Gastroesophageal sphincter (tissue), 3 donors: ENCODE data around the gene IMMP2L.

ENCODE experiments used
- POLR2AphosphoS5 ChIP-seq: sonication (generic); formaldehyde crosslinking; IDR thresholded peaks from one replicate; pipeline ENCODE4 v1.6.1; 2017; ENCODE audit warnings: antibody characterized with exemption
- TF ChIP-seq, protein P1 (sequence below), 4 experiments: fragments of 200-600 bp in 2 of 4; fragments of 450-650 bp in 2 of 4; sonication (generic) in 1 of 4; IDR thresholded peaks; one replicate each; pipeline ENCODE4 v1.5.1; 2017 to 2019; ENCODE audit warnings: antibody characterized with exemption in 4 of 4, mild to moderate bottlenecking in 2 of 4, moderate library complexity in 2 of 4

DNA sequence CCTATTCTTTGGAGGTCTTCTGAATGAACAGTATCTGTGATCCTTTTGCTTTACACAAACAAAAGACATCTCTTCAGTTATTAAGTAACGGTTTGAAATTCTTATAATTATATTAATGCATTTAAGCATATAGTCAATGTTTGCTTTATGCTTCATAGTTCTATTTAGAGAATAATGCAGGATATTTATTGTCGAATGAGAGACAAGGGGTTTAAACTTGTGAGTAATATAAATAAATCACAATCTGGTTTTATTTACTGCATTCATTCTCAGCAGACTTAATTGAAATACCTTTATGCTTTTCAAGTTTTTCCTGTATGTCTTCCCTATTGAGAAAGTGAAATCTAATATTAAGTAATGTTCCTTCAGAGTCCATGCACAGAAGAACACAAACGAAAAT is 620.9 kb downstream of the IMMP2L start:
- no peak for TF ChIP-seq POLR2AphosphoS5
- TF ChIP-seq, protein P1, sequence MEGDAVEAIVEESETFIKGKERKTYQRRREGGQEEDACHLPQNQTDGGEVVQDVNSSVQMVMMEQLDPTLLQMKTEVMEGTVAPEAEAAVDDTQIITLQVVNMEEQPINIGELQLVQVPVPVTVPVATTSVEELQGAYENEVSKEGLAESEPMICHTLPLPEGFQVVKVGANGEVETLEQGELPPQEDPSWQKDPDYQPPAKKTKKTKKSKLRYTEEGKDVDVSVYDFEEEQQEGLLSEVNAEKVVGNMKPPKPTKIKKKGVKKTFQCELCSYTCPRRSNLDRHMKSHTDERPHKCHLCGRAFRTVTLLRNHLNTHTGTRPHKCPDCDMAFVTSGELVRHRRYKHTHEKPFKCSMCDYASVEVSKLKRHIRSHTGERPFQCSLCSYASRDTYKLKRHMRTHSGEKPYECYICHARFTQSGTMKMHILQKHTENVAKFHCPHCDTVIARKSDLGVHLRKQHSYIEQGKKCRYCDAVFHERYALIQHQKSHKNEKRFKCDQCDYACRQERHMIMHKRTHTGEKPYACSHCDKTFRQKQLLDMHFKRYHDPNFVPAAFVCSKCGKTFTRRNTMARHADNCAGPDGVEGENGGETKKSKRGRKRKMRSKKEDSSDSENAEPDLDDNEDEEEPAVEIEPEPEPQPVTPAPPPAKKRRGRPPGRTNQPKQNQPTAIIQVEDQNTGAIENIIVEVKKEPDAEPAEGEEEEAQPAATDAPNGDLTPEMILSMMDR (IDR thresholded peaks at IDR 0.05): no peak
